Neuron (in vitro differentiated cells): ENCODE data around the gene RASL11A.
"Not testable (repeated sequence)": the region's sequence is repeated elsewhere in the genome, so short reads cannot be mapped to it uniquely, and the experiment has no call there.

Experiments used
- H2AFZ ChIP-seq: one replicate; pipeline ENCODE4 v1.6.1; 2013; ENCODE audit warnings: low read depth, mild to moderate bottlenecking, inconsistent platforms, low read length, moderate library complexity
- H3K27me3 ChIP-seq: one replicate; pipeline ENCODE4 v1.6.1; 2013; ENCODE audit warnings: low read length; ENCODE audit not compliant: insufficient read depth
- H3K36me3 ChIP-seq: one replicate; pipeline ENCODE4 v1.6.1; 2013; ENCODE audit warnings: low read length; ENCODE audit not compliant: insufficient read depth
- H3K4me1 ChIP-seq: one replicate; pipeline ENCODE4 v1.6.1; 2013; ENCODE audit warnings: low read length; ENCODE audit not compliant: insufficient read depth
- H3K4me3 ChIP-seq: 2 replicates; pipeline ENCODE4 v1.5.1; 2013; ENCODE audit warnings: mild to moderate bottlenecking, low read length, moderate library complexity
- H3K9me3 ChIP-seq: one replicate; pipeline ENCODE4 v1.6.1; 2013; ENCODE audit warnings: low read length

RASL11A gene

DNA sequence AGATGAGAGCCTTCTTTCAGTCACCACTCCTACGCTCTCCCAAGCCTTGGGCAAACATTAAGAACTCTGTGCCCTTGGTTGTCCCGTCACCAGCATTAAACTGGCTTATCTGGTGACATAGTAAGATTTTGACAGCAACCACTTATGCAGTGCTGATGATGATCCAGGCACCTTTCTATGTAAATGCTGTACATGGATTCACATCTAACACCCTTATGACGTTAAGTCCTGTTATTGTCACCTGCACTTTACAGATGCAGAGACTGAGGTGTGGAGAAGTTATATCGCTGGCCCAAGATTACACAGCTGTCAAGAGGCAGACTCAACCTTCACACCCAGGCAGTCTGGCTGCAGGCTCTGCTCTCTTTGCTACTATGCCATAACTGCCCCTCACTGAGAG is 25.0 kb downstream of the RASL11A start:
- Histone ChIP-seq H3K9me3 (no peaks in the 10 kb centered on the region), H3K4me1 (no peaks in the 10 kb centered on the region), H3K27me3 (peaks cover 12% of the 10 kb centered on the region), H3K4me3 (no peak overlapping the region), H3K36me3 (no peaks in the 10 kb centered on the region), H2AFZ (no peak overlapping the region)

DNA sequence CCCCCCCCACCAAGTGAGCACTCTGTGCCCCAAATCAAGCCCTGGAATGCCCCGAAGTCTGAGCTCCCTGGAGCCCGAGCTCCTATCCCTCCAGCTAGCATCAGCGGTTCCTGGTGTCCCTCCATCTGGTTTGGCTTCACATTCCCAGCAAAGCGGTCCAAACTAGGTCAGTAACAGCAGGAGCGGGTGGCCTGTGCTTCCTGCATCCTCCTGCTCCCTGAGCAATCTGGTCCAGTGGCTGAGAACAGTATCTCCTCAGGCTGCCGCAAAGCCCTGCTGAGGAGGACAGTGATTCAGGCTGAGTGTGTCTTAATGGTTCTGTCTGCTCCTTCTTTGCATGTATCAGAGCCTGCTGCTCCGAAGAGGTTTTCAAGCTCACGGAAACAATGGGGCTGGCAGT is 25.9 kb downstream of the RASL11A start:
- H3K27me3 ChIP-seq, result peaks cover 12% of the 10 kb centered on the region
- no peaks in the 10 kb centered on the region for H3K9me3 ChIP-seq
- H3K4me3 ChIP-seq, result no peak overlapping the region
- no peaks in the 10 kb centered on the region for H3K4me1 ChIP-seq
- no peak overlapping the region for H2AFZ ChIP-seq
- H3K36me3 ChIP-seq, result no peaks in the 10 kb centered on the region

DNA sequence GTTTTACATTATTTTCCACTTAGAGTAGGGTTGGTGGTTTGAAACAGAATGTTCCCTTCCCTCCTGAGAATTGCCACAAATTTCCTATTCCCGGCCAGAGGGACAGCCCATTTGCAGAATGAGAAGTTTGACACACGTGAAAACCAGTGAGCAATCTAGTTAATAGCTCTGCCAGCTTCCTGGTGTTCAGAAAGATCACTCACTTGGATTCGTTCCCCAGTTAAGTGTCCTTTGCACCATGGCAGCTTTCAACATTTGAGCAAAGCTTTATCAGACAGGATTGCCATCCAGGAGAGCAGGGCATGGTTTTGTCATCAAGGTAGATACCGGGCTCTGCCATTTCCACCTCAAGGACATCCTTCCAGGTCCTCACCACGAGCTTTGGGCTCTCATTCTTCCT is 28.2 kb downstream of the RASL11A start:
- H3K9me3 ChIP-seq, result no peaks in the 10 kb centered on the region
- H3K36me3 ChIP-seq, result no peaks in the 10 kb centered on the region
- no peak overlapping the region for H3K4me3 ChIP-seq
- H3K27me3 ChIP-seq, result peaks cover 12% of the 10 kb centered on the region
- H3K4me1 ChIP-seq, result no peaks in the 10 kb centered on the region
- H2AFZ ChIP-seq, result no peak overlapping the region

DNA sequence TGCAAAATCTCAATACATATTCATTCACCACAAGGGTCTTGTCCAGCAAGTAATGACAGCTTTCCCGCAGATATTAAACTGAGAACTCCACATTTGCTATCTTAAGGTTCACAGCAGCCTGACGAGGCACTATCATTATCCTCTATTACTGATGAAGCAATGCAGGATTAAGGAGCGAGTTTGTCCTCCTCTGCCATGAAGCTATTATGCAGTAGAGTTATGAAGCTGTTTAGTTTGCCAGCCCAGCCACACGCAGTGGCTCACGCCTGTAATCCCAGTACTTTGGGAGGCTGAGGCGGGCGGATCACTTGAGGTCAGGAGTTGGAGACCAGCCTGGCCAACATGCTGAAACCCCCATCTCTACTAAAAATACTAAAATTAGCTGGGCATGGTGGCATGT is 29.8 kb downstream of the RASL11A start:
- H3K4me3 ChIP-seq, H3K9me3 ChIP-seq: not testable (repeated sequence)
- peaks cover 12% of the 10 kb centered on the region for H3K27me3 ChIP-seq

DNA sequence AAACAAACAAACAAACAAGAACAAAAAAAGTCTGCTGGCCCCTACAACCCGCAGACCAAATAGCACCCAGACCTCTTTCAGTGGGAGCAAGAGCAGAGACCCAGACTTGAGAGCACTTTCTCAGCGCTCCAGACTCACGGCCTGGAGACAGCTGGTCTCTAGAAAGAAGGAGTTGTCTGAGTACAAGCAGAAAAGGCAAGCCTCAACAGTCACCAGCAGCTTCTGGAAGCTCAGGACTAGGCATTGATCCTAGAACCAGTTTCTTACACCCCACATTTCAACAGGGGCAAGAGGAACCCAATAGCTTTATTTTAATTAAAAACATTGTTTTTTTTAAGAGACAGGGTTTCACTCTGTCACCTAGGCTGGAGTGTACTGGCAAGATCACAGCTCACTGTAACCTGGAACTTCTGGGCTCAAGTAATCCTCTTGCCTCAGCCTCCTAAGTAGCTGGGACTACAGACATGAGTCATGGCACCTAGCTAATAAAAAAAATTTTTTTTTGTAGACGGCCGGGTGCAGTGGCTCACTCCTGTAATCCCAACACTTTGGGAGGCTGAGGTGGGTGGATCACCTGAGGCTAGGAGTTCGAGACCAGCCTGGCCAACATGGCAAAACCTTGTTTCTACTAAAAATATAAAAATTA is 30.4 kb downstream of the RASL11A start:
- no peak overlapping the region for H3K4me3 ChIP-seq
- no peaks in the 10 kb centered on the region for H3K4me1 ChIP-seq
- peaks cover 9% of the 10 kb centered on the region for H3K27me3 ChIP-seq
- no peaks in the 10 kb centered on the region for H3K36me3 ChIP-seq
- H3K9me3 ChIP-seq, result no peaks in the 10 kb centered on the region
- no peak overlapping the region for H2AFZ ChIP-seq

More for the DNA sequence above, 29.8 kb downstream of the RASL11A start:
- H2AFZ ChIP-seq, H3K36me3 ChIP-seq, H3K4me1 ChIP-seq: not testable (repeated sequence)

DNA sequence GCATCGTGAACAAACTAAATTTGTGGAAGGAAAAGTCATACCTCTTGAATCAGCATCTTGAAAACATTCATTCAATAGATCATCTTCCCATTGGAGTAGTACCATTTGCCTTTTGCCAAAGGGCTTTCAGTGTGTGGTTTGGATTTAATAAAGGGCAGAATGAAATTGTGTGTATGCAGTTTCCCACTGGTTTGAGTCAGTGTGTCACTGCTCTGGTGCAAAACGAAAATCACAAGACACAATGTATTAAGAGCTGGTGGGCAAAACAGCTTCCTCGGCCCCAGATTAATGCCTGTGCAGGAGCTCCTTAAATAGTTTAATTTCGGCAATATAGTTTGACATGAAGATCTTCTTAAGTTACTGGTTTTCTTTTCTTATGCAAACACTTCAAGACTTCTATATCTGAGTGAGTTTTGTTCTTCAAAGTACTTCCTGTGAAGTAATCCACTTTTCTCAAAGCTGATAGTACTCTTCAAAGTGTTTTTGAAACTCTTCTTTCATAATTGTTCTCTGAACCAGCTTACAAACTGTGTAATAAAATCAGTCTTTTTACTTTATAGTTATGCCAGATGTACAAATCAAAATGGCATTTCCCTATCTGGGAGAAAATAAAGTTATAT is 32.1 kb downstream of the RASL11A start:
- Histone ChIP-seq H2AFZ (no peak overlapping the region), H3K36me3 (no peaks in the 10 kb centered on the region), H3K4me3 (no peak overlapping the region), H3K9me3 (no peaks in the 10 kb centered on the region), H3K27me3 (peaks cover 13% of the 10 kb centered on the region), H3K4me1 (no peaks in the 10 kb centered on the region)

DNA sequence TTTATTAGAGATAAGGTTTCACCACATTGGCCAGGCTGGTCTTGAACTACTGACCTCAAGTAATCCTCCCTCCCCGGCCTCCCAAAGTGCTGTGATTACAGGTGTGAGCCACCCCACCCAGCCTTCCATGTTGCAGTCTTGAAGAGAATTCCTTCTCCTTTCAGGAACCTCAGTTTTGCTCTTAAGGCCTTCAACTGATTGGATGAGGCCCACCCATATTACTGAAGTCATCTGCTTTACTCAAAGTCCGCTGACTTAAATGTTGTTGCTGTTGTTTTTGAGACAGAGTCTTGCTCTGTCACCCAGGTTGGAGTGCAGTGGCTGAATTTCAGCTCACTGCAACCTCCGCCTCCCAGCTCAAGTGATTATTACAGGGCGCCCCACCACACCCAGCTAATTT is 33.5 kb downstream of the RASL11A start:
- Histone ChIP-seq H3K4me3 (no peak overlapping the region), H3K36me3 (no peaks in the 10 kb centered on the region), H3K9me3 (no peaks in the 10 kb centered on the region), H3K4me1 (no peaks in the 10 kb centered on the region), H3K27me3 (peaks cover 5% of the 10 kb centered on the region), H2AFZ (no peak overlapping the region)

DNA sequence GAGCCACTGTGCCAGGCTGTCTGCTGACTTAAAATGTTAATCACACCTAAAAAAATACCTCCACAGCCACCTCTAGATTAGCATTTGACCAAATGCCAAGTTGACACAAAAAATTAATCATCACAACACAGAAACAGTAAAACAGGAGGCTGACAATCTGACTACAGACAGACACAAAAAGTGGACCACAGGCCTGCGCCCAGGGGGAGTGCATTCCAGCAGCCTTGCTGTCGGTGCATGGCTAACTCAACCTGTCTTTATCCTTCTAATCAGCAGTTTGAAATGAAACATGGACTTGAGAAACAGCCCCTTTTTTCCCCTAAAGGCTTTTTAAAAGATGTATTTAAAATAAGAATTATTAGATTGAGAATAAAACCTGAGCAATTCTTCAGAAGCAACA is 34.0 kb downstream of the RASL11A start:
- Histone ChIP-seq H3K4me3 (no peak overlapping the region), H3K9me3 (no peaks in the 10 kb centered on the region), H3K27me3 (peaks cover 5% of the 10 kb centered on the region), H3K4me1 (no peaks in the 10 kb centered on the region), H3K36me3 (no peaks in the 10 kb centered on the region), H2AFZ (no peak overlapping the region)

DNA sequence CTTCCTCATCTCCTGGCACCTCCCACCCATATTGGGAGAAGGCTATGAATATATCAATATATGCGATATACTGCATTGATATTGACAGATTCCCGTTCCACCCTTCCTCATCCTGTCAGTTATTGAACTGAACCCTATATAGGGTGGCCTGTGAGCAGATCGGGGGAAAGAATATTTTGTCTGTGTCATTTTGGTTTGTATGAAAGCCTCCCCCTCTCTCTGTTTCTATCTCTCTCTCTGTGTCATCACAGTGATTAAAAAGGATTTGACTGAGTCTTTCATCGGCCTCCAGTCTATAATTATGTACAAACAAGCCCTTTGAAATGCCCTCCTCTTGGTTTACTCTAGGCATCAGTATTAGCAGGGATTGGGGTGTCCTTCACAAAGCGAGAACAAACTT is 35.7 kb downstream of the RASL11A start:
- no peaks in the 10 kb centered on the region for H3K9me3 ChIP-seq
- H2AFZ ChIP-seq, result no peak overlapping the region
- H3K4me3 ChIP-seq, result no peak overlapping the region
- H3K27me3 ChIP-seq, result peaks cover 5% of the 10 kb centered on the region
- peaks cover 9% of the 10 kb centered on the region for H3K4me1 ChIP-seq
- H3K36me3 ChIP-seq, result no peaks in the 10 kb centered on the region

DNA sequence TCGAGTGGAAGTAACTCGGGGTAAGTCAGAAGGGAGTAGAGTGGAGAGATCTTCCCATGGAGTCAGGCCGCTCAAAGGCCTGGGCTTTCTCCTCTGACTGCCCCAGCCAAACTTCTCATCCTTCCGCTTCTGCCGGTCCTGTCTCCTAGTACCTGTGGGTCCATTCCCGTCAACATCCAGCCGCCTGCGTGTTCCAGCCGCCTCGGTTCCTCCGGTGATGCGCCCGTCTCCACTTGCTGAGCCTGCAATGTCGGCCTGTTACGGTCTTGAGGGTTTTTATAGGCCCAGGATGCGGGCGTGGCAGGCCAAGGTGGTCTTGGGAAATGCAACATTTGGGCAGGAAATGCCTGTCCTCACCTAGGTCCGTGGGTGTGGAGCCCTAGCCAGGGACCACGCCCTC is 38.3 kb downstream of the RASL11A start:
- Histone ChIP-seq H2AFZ (no peak overlapping the region), H3K9me3 (no peaks in the 10 kb centered on the region), H3K4me3 (no peak overlapping the region), H3K27me3 (peaks cover 5% of the 10 kb centered on the region), H3K36me3 (no peaks in the 10 kb centered on the region), H3K4me1 (peaks cover 9% of the 10 kb centered on the region)

DNA sequence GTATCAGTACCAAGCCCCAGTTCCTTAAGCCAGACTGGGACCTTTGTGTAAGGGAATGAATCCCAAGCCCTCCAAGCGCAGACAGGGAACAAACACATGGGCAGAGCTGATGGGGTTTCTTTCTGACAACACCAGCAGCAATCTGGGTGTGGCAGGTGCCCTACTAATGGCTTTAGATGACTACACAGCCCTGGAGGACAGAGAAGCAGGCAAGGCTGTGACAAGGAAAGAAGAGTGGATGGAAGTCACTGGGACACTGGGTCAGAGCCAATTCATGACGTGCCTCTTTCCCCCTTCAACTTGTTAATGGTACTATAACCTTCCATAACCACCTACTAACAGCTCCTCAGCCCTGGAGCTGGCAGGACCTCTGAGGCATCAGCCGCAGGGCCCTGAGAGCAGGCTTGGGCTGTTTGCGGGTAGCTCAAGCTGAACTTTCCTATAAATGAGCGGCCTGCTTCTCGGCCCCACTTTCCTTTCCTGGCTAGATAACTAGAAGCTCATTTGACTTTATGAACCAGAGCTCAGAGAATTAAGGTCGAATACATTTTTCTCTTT is 38.9 kb downstream of the RASL11A start:
- H3K36me3 ChIP-seq, result no peaks in the 10 kb centered on the region
- H3K4me3 ChIP-seq, result no peak overlapping the region
- no peak overlapping the region for H2AFZ ChIP-seq
- peaks cover 9% of the 10 kb centered on the region for H3K4me1 ChIP-seq
- H3K27me3 ChIP-seq, result peaks cover 5% of the 10 kb centered on the region
- no peaks in the 10 kb centered on the region for H3K9me3 ChIP-seq

DNA sequence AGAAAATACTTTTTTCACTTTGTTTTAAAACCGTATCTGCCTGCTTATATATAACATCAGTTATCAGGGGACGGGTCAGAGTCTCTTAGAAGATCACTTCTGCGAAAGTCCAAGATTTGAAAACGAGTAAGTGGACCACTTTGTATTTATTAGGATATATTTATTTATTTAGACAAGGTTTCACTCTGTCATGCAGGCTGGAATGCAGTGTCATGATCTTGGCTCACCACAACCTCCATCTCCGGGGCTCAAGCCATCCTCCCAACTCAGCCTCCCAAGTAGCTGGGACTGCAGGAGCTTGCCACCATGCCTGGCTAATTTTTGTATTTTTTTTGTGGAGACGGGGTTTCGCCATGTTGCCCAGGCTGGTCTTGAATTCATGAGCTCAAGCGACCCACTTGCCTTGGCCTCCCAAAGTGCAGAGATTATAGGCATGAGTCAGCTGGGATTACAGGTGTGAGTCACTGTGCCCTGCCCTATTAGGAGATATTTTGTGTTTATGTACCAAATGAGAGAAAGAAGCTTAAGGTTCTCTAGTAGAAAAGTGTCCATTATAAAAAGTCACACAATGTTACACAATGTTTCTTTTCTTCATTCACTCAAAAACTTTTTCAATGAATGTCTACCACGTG is 39.5 kb downstream of the RASL11A start:
- Histone ChIP-seq H3K36me3 (no peaks in the 10 kb centered on the region), H3K9me3 (no peaks in the 10 kb centered on the region), H3K4me1 (peaks cover 9% of the 10 kb centered on the region), H3K27me3 (peaks cover 5% of the 10 kb centered on the region), H2AFZ (no peak overlapping the region), H3K4me3 (no peak overlapping the region)

DNA sequence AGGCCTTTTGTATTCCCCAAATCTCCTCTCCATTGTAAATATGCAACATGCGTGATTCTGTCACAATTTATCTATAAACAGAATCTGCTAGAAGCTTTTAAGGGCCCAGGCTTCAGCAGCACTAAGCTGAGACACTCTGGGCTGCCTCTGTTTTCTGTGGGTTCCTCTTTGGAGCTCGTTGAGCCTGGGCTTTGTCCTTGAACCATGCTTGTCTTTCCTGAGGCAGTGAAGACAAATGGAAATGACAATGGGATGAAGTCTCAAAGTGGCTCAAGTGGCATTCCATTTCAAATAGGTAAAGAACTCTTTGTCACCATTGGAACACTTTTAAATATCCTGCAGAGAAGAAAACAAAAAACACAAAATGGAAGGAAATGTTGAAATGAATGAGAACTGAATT is 40.3 kb downstream of the RASL11A start:
- H3K36me3 ChIP-seq, result no peaks in the 10 kb centered on the region
- H3K9me3 ChIP-seq, result no peaks in the 10 kb centered on the region
- H3K27me3 ChIP-seq, result peaks cover 5% of the 10 kb centered on the region
- peaks cover 9% of the 10 kb centered on the region for H3K4me1 ChIP-seq
- H2AFZ ChIP-seq, result peak overlapping the region; percentile 44
- H3K4me3 ChIP-seq, result no peak overlapping the region
